Trophoblast cell (in vitro differentiated cells and primary cell): ENCODE results near the gene BZW1.
A peak's percentile ranks its signal among the peaks of the same experiment; 100 is the strongest.

Experiments
- DNase-seq, 2 donors: peaks; one replicate each; pipeline ENCODE4 v3.0.0-alpha.2; 2016
- H2AFZ ChIP-seq: 2 replicates; pipeline ENCODE4 v1.6.1; 2013; ENCODE audit warnings: low read length, moderate library complexity, mild to moderate bottlenecking; ENCODE audit not compliant: insufficient read depth, poor library complexity
- H2AK5ac ChIP-seq: 2 replicates; pipeline ENCODE4 v1.6.1; 2013; ENCODE audit warnings: mild to moderate bottlenecking, low read length
- H2BK120ac ChIP-seq: 2 replicates; pipeline ENCODE4 v1.6.1; 2013; ENCODE audit warnings: low read length, mild to moderate bottlenecking, moderate library complexity; ENCODE audit not compliant: insufficient read depth, poor library complexity
- H2BK12ac ChIP-seq: 2 replicates; pipeline ENCODE4 v1.6.1; 2013; ENCODE audit warnings: mild to moderate bottlenecking, low read length, moderate library complexity
- H2BK5ac ChIP-seq: 2 replicates; pipeline ENCODE4 v1.6.1; 2013; ENCODE audit warnings: low read length, low read depth, moderate library complexity, mild to moderate bottlenecking; ENCODE audit not compliant: poor library complexity
- H3K14ac ChIP-seq: 2 replicates; pipeline ENCODE4 v1.6.1; 2013; ENCODE audit warnings: mild to moderate bottlenecking, low read length
- H3K18ac ChIP-seq: 2 replicates; pipeline ENCODE4 v1.6.1; 2013; ENCODE audit warnings: mild to moderate bottlenecking, low read length
- H3K23ac ChIP-seq: 2 replicates; pipeline ENCODE4 v1.6.1; 2013; ENCODE audit warnings: low read length
- H3K27ac ChIP-seq: 2 replicates; pipeline ENCODE4 v1.5.1; 2013; ENCODE audit warnings: low read depth, mild to moderate bottlenecking, inconsistent platforms, low read length, moderate library complexity
- H3K27me3 ChIP-seq: 2 replicates; pipeline ENCODE4 v1.6.1; 2013; ENCODE audit warnings: inconsistent platforms, mild to moderate bottlenecking, low read length, moderate library complexity; ENCODE audit not compliant: insufficient read depth
- H3K36me3 ChIP-seq, 2 experiments: 1 replicate in 1 of 2; 2 replicates in 1 of 2; pipeline ENCODE4 v1.6.1; 2013; ENCODE audit warnings: low read length in 2 of 2, mild to moderate bottlenecking in 2 of 2, moderate library complexity in 1 of 2; ENCODE audit not compliant: insufficient read depth in 2 of 2, control insufficient read depth in 1 of 2
- H3K4ac ChIP-seq: 2 replicates; pipeline ENCODE4 v1.6.1; 2013; ENCODE audit warnings: low read depth, mild to moderate bottlenecking, low read length, moderate library complexity
- H3K4me1 ChIP-seq, 2 experiments: 1 replicate in 1 of 2; 2 replicates in 1 of 2; pipeline ENCODE4 v1.6.1; 2013; ENCODE audit warnings: low read length in 2 of 2, mild to moderate bottlenecking in 2 of 2, moderate library complexity in 1 of 2; ENCODE audit not compliant: insufficient read depth in 2 of 2, control insufficient read depth in 1 of 2
- H3K4me2 ChIP-seq: 2 replicates; pipeline ENCODE4 v1.6.1; 2013; ENCODE audit warnings: inconsistent platforms, mild to moderate bottlenecking, low read length, moderate library complexity
- H3K4me3 ChIP-seq: 2 replicates; pipeline ENCODE4 v1.5.1; 2013; ENCODE audit warnings: mild to moderate bottlenecking, low read depth, low read length, inconsistent platforms
- H3K79me1 ChIP-seq: one replicate; pipeline ENCODE4 v1.6.1; 2013; ENCODE audit warnings: low read length
- H3K79me2 ChIP-seq: 2 replicates; pipeline ENCODE4 v1.6.1; 2013; ENCODE audit warnings: low read length, mild to moderate bottlenecking; ENCODE audit not compliant: control insufficient read depth, insufficient read depth, poor library complexity
- H3K9ac ChIP-seq: 2 replicates; pipeline ENCODE4 v1.6.1; 2013; ENCODE audit warnings: mild to moderate bottlenecking, low read length
- H3K9me3 ChIP-seq: 2 replicates; pipeline ENCODE4 v1.6.1; 2013; ENCODE audit warnings: low read depth, mild to moderate bottlenecking, control low read depth, inconsistent platforms, low read length; ENCODE audit not compliant: insufficient read depth
- H4K12ac ChIP-seq: 2 replicates; pipeline ENCODE4 v1.6.1; 2013; ENCODE audit warnings: low read depth, mild to moderate bottlenecking, low read length, moderate library complexity
- H4K8ac ChIP-seq: 2 replicates; pipeline ENCODE4 v1.6.1; 2013; ENCODE audit warnings: low read depth, mild to moderate bottlenecking, low read length, moderate library complexity
- H4K91ac ChIP-seq: one replicate; pipeline ENCODE4 v1.6.1; 2013; ENCODE audit warnings: low read depth, mild to moderate bottlenecking, low read length, moderate library complexity
- WGBS: extraction: QIAGEN DNeasy Blood & Tissue Kit; methylation state at CpG from one replicate; pipeline ENCODE4 v1.1.7; 2013; ENCODE audit warnings: missing lambda C conversion rate; ENCODE audit not compliant: insufficient read length, insufficient coverage; ENCODE audit errors: extremely low coverage; 5-methylcytosine and 5-hydroxymethylcytosine counted together

BZW1 gene

DNA sequence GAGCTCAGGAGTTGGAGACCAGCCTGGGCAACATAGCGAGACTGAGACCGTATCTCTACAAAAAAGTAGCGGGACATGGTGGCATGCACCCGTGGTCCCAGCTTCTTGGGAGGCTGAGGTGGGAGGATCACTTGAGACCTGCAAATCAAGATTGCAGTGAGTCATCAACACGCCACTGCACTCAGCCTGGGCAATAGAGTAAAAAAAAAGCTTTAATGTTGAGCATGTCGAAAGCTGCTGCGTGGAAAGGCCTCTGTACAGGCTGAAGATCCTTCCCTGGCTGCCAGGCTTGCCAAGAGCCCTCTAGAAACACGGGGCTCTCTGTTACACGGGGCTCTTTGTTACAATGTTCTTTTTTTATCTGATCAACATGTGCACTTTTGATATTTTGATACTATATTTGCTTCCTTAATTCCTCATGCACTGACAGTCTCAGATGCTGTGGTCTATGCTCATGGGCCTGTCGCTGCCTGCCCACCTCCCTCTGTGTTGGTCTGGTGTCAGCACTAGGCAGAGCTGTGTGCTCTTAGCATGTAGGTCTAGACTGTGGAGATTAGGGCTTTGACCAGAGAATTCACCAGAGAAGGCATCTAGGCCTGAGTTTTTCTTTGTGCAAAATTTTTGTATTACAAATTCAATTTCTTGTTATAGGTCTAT lies 34.1 kb downstream of the BZW1 start:
- Histone ChIP-seq H3K27ac (no peak overlapping the region), H3K4me2 (no peak overlapping the region), H3K79me1 (no peaks in the 10 kb centered on the region), H4K12ac (no peak overlapping the region), H4K91ac (no peak overlapping the region), H3K4me3 (no peak overlapping the region), H3K9ac (no peak overlapping the region), H2BK5ac (no peak overlapping the region), H3K9me3 (no peaks in the 10 kb centered on the region), H3K18ac (no peak overlapping the region), H2AFZ (no peak overlapping the region), H2BK120ac (no peak overlapping the region), H3K23ac (no peak overlapping the region), H3K14ac (no peak overlapping the region), H3K27me3 (no peaks in the 10 kb centered on the region), H2BK12ac (no peak overlapping the region), H3K36me3 (no peaks in the 10 kb centered on the region), H3K79me2 (no peaks in the 10 kb centered on the region), H3K4me1 (no peaks in the 10 kb centered on the region), H2AK5ac (no peak overlapping the region), H3K4ac (no peak overlapping the region), H4K8ac (no peak overlapping the region)
- DNase-seq = no peak
- WGBS = no CpG with 5 or more reads among the region's 10 CpGs

DNA sequence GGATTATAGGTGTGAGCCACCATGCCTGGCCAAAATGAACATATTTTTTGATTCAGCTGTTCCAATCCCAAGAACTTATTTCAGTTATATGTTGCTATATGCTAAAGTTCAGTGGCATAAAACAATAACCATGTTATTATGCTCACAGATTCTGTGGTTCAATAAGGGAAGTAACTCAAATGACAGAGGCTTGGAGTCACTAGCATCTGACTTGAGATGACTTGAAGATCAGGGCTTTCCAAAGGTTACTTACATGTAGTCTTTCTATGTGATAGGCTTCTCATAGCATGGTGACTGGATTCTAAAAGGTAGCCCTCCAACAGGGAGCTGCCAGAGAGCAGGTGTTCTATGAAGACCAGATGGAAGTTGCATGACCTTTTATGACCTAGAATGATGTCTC lies 35.6 kb downstream of the BZW1 start:
- H2BK120ac ChIP-seq = no peak overlapping the region
- H3K9me3 ChIP-seq = no peaks in the 10 kb centered on the region
- no peak overlapping the region for H4K8ac ChIP-seq
- H3K27ac ChIP-seq = no peak overlapping the region
- no peak overlapping the region for H3K18ac ChIP-seq
- no peak overlapping the region for H2AFZ ChIP-seq
- no peaks in the 10 kb centered on the region for H3K27me3 ChIP-seq
- H3K79me2 ChIP-seq = no peaks in the 10 kb centered on the region
- no peak overlapping the region for H2BK12ac ChIP-seq
- H3K4me3 ChIP-seq = no peak overlapping the region
- H3K4ac ChIP-seq = no peak overlapping the region
- H3K9ac ChIP-seq = no peak overlapping the region
- no peak overlapping the region for H3K14ac ChIP-seq
- H4K12ac ChIP-seq = no peak overlapping the region
- H4K91ac ChIP-seq = no peak overlapping the region
- no peak overlapping the region for H2BK5ac ChIP-seq
- H3K79me1 ChIP-seq = no peaks in the 10 kb centered on the region
- no peak overlapping the region for H2AK5ac ChIP-seq
- no peak overlapping the region for H3K23ac ChIP-seq
- H3K4me2 ChIP-seq = no peak overlapping the region
- H3K4me1 ChIP-seq = no peaks in the 10 kb centered on the region
- no peak for DNase-seq
- H3K36me3 ChIP-seq = peaks cover 7 to 9% of the 10 kb centered on the region in 2 experiments

DNA sequence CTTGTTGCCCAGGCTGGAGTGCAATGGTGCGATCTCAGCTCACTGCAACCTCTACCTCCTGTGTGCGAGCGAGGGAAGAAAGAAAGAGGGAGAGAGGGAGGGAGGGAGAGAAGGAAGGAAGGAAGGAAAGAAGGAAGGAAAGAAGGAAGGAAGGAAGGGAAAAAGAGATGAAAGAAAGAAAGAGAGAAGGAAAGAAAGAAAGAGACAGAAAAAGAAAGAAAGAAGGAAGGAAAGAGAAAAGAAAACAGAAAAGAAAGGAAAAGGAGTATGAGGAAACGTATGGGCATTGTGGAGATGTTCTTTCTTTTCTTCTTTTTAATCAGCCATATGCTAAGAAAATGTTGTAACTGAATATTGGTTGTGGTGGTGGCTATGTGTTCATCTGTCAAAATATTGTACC lies 36.2 kb downstream of the BZW1 start:
- Histone ChIP-seq H3K4ac (no peak overlapping the region), H3K18ac (no peak overlapping the region), H3K4me3 (no peak overlapping the region), H2BK5ac (no peak overlapping the region), H2BK120ac (no peak overlapping the region), H3K36me3 (peaks cover 7 to 13% of the 10 kb centered on the region in 2 experiments), H3K9me3 (no peaks in the 10 kb centered on the region), H3K9ac (no peak overlapping the region), H3K14ac (no peak overlapping the region), H2AK5ac (no peak overlapping the region), H4K12ac (no peak overlapping the region), H3K79me2 (no peaks in the 10 kb centered on the region), H3K23ac (no peak overlapping the region), H3K27me3 (no peaks in the 10 kb centered on the region), H3K79me1 (no peaks in the 10 kb centered on the region), H2BK12ac (no peak overlapping the region), H4K8ac (no peak overlapping the region), H3K4me2 (no peak overlapping the region), H3K27ac (no peak overlapping the region), H4K91ac (no peak overlapping the region), H2AFZ (no peak overlapping the region), H3K4me1 (no peaks in the 10 kb centered on the region)
- DNase-seq = no peak
- no CpG with 5 or more reads among the region's 4 CpGs for WGBS

DNA sequence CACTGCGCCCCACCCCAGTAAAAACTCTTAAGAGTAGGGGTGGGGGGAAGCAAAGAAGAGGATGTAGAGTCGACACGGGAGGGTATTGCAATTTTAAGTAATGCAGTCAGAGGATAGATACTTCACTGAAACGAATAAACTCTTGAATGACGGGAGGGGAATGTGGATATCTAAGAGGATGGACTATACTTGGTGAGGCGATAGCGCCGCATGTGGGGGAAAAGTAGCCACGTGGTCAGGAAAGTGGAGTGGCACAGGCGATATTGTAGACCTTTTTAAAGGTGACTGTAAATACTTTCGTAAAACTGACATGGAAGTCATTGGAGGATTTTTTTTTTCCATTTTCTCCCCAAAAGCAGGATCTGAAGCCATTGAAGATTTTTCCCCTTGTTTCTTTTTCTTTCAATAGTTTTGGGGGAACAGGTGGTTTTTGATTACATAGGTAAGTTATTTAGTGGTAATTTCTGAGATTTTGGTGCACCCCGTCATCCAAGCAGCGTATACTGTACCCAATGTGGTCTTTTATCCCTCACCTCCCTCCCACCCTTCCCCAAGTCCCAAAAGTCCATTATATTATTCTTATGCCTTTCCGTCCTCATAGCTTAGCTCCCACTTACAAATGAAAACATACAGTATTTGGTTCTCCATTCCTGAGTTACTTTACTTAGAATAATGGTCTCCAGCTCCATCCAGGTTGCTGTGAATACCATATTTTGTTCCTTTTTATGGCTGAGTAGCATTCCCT lies 39.0 kb downstream of the BZW1 start:
- no CpG with 5 or more reads among the region's 14 CpGs for WGBS

More for the DNA sequence above, 39.0 kb downstream of the BZW1 start:
- Histone ChIP-seq H2BK120ac (no peak overlapping the region), H3K79me1 (no peaks in the 10 kb centered on the region), H3K9ac (no peak overlapping the region), H2BK5ac (no peak overlapping the region), H3K14ac (no peak overlapping the region), H2AK5ac (no peak overlapping the region), H4K12ac (no peak overlapping the region), H3K4me3 (no peak overlapping the region), H3K4ac (no peak overlapping the region), H2BK12ac (no peak overlapping the region), H3K79me2 (no peaks in the 10 kb centered on the region), H3K9me3 (no peaks in the 10 kb centered on the region), H3K27ac (no peak overlapping the region), H2AFZ (no peak overlapping the region), H3K36me3 (peaks cover 24 to 35% of the 10 kb centered on the region in 2 experiments), H4K91ac (no peak overlapping the region), H4K8ac (no peak overlapping the region), H3K4me2 (no peak overlapping the region), H3K27me3 (no peaks in the 10 kb centered on the region), H3K23ac (no peak overlapping the region), H3K4me1 (no peaks in the 10 kb centered on the region), H3K18ac (no peak overlapping the region)
- peak in 1 of 2 donors; percentile 52 for DNase-seq
